Airway epithelial cell (primary cell): Measurements from ENCODE around the gene DIAPH3. TPM values are rescaled to one million over a fixed set of nuclear protein-coding genes. Genes with fewer than 3 reads are reported as not detected.

Experiments used
- total RNA-seq: library from RNA; depleted of rRNA; stranded (reverse); fragments of >200 nt; gene quantifications from 2 replicates; pipeline ENCODE4 v1.2.3, GENCODE V29; 2015

The DIAPH3 gene
- 10.2 and 13.2 TPM in 2 replicates for total RNA-seq

GRCh38 chr13:60163478-60164233 is at the start of gene DIAPH3:
DIAPH3 (minus strand) TSS chr13:60163928; CDS start chr13:60163766, 162 bp downstream.

Other genes with a start within 250 kb of the DIAPH3 start
- 9.1 and 10.6 TPM in 2 replicates for gene TDRD3, start 233.3 kb upstream of the DIAPH3 start, total RNA-seq